Neural progenitor cell (in vitro differentiated cells): ENCODE data around the gene NDUFAF8.

ENCODE experiments used
- CTCF ChIP-seq: fragments of 200-600 bp; sonication (generic); IDR thresholded peaks from 2 replicates; pipeline ENCODE4 v1.5.1; 2017; ENCODE audit warnings: antibody characterized with exemption, mild to moderate bottlenecking
- EZH2 ChIP-seq: fragments of 200-600 bp; sonication (generic); IDR thresholded peaks from 2 replicates; pipeline ENCODE4 v1.6.1; 2017; ENCODE audit warnings: antibody characterized with exemption, mild to moderate bottlenecking, moderate library complexity

- TF ChIP-seq EZH2 (no peak), CTCF (no peak)
These were observed 43.8 kb downstream of the NDUFAF8 start for GRCh38 chr17:81282876-81283275.
